G401.6 (cell line): ENCODE measurements around the gene MYCBPAP.

Source experiments
- FAIRE-seq: peaks from 2 replicates; lab custom pipeline; 2012; peaks lifted over from hg19 to GRCh38; lab: Jason Lieb, UNC

Gene MYCBPAP

GRCh38 chr17:50558091-50558490 lies 49.9 kb downstream of the MYCBPAP start:
- FAIRE-seq, result no peak

GRCh38 chr17:50558581-50558940 lies 50.3 kb downstream of the MYCBPAP start:
- no peak for FAIRE-seq

GRCh38 chr17:50558941-50559614 lies 50.8 kb downstream of the MYCBPAP start:
- FAIRE-seq, result no peak

GRCh38 chr17:50559674-50560184 lies 51.5 kb downstream of the MYCBPAP start:
- no peak for FAIRE-seq

- FAIRE-seq, result no peak
Measured at GRCh38 chr17:50560185-50560824, 52.1 kb downstream of the MYCBPAP start, which contains the start of gene CACNA1G. Gene CACNA1G (plus strand): TSS chr17:50560715. CDS start chr17:50561460, 745 bp downstream.

GRCh38 chr17:50560931-50561745 lies 52.9 kb downstream of the MYCBPAP start:
- no peak for FAIRE-seq

- no peak for FAIRE-seq
Measured at GRCh38 chr17:50561746-50562141, 53.5 kb downstream of the MYCBPAP start.

GRCh38 chr17:50562242-50563091 lies 54.2 kb downstream of the MYCBPAP start:
- FAIRE-seq, result no peak

- no peak for FAIRE-seq
Measured at GRCh38 chr17:50563092-50563511, 54.9 kb downstream of the MYCBPAP start.

- FAIRE-seq, result no peak
Measured at GRCh38 chr17:50564916-50565315, 56.7 kb downstream of the MYCBPAP start.

GRCh38 chr17:50565402-50566350 lies 57.4 kb downstream of the MYCBPAP start:
- no peak for FAIRE-seq

GRCh38 chr17:50566886-50567285 lies 58.6 kb downstream of the MYCBPAP start:
- no peak for FAIRE-seq

GRCh38 chr17:50568659-50569058 lies 60.4 kb downstream of the MYCBPAP start:
- FAIRE-seq, result no peak

- FAIRE-seq, result no peak
Measured at GRCh38 chr17:50569592-50569991, 61.4 kb downstream of the MYCBPAP start.

- FAIRE-seq, result no peak
Measured at GRCh38 chr17:50570032-50570431, 61.8 kb downstream of the MYCBPAP start.

GRCh38 chr17:50570528-50570927 lies 62.3 kb downstream of the MYCBPAP start:
- FAIRE-seq, result no peak

- FAIRE-seq, result no peak
Measured at GRCh38 chr17:50571681-50572080, 63.4 kb downstream of the MYCBPAP start.

- FAIRE-seq, result no peak
Measured at GRCh38 chr17:50572541-50572940, 64.3 kb downstream of the MYCBPAP start.

GRCh38 chr17:50573866-50574611 lies 65.8 kb downstream of the MYCBPAP start:
- FAIRE-seq, result no peak

GRCh38 chr17:50575581-50576210 lies 67.5 kb downstream of the MYCBPAP start:
- no peak for FAIRE-seq
